GM18867 (cell line): ENCODE data around the gene LRTM2.

ENCODE experiments used
- ATAC-seq: cut with Tn5 transposase; IDR thresholded peaks from one replicate; pipeline ENCODE4 v1.9.1; 2021; ENCODE audit warnings: mild to moderate bottlenecking, moderate library complexity; ENCODE audit not compliant: unreplicated experiment

LRTM2 gene

GRCh38 chr12:1842183-1842904 is 22.0 kb downstream of the LRTM2 start:
- ATAC-seq, result no peak

GRCh38 chr12:1842905-1843640 is 22.7 kb downstream of the LRTM2 start:
- no peak for ATAC-seq

- ATAC-seq, result no peak
Measured at GRCh38 chr12:1843641-1844005, 23.3 kb downstream of the LRTM2 start.

GRCh38 chr12:1844223-1844622 is 23.9 kb downstream of the LRTM2 start:
- no peak for ATAC-seq

- ATAC-seq, result no peak
Measured at GRCh38 chr12:1844661-1845409, 24.5 kb downstream of the LRTM2 start.

GRCh38 chr12:1845427-1845826 is 25.1 kb downstream of the LRTM2 start:
- no peak for ATAC-seq

- ATAC-seq, result no peak
Measured at GRCh38 chr12:1845886-1846285, 25.5 kb downstream of the LRTM2 start.

- ATAC-seq, result no peak
Measured at GRCh38 chr12:1846421-1847405, 26.3 kb downstream of the LRTM2 start.

GRCh38 chr12:1847411-1847810 is 27.0 kb downstream of the LRTM2 start:
- ATAC-seq, result no peak

- ATAC-seq, result no peak
Measured at GRCh38 chr12:1848146-1848545, 27.8 kb downstream of the LRTM2 start.

- no peak for ATAC-seq
Measured at GRCh38 chr12:1848745-1849144, 28.4 kb downstream of the LRTM2 start.

- no peak for ATAC-seq
Measured at GRCh38 chr12:1851151-1851701, 30.9 kb downstream of the LRTM2 start.

- no peak for ATAC-seq
Measured at GRCh38 chr12:1852076-1852475, 31.7 kb downstream of the LRTM2 start.

GRCh38 chr12:1853716-1854115 is 33.4 kb downstream of the LRTM2 start:
- ATAC-seq, result no peak

- no peak for ATAC-seq
Measured at GRCh38 chr12:1855241-1855640, 34.9 kb downstream of the LRTM2 start.

GRCh38 chr12:1857086-1857485 is 36.7 kb downstream of the LRTM2 start:
- no peak for ATAC-seq

- no peak for ATAC-seq
Measured at GRCh38 chr12:1857821-1858220, 37.5 kb downstream of the LRTM2 start.

- ATAC-seq, result no peak
Measured at GRCh38 chr12:1858456-1858855, 38.1 kb downstream of the LRTM2 start.

GRCh38 chr12:1859643-1860042 is 39.3 kb downstream of the LRTM2 start:
- ATAC-seq, result no peak

GRCh38 chr12:1862973-1863372 is 42.6 kb downstream of the LRTM2 start:
- no peak for ATAC-seq
